GM12874 (cell line): ENCODE data around the gene BCL7B.

Experiments used
- TF ChIP-seq, protein P1 (sequence below): IDR thresholded peaks from 2 replicates; pipeline ENCODE4 v1.5.1; 2011; ENCODE audit warnings: low read depth, mild to moderate bottlenecking, control low read depth, low read length, moderate library complexity; ENCODE audit not compliant: insufficient read depth

BCL7B gene

DNA sequence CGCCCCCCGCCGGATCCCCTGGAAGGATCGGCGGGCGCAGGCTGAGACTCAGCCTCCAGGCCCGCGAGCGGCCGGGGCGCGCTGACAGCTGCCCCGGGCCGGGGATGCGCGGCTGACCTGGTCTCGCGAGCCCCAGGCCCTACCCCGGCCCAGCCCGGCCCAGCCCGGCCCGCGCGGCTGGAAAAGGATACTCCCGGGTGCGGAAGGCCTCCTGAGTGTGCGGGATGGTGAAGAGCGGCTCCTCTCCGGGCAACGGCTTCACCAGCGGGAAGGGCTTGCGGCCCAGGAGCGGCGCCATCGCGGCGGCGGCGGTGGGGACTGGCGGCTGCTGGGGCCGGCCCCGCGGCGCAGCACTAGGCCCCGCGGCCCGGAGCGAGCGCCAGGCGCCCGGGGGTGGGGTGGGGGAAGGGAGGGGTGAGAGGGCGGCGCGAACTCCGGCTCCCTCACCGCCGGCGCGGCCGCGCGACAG is 35.8 kb downstream of the BCL7B start:
- TF ChIP-seq, protein P1, sequence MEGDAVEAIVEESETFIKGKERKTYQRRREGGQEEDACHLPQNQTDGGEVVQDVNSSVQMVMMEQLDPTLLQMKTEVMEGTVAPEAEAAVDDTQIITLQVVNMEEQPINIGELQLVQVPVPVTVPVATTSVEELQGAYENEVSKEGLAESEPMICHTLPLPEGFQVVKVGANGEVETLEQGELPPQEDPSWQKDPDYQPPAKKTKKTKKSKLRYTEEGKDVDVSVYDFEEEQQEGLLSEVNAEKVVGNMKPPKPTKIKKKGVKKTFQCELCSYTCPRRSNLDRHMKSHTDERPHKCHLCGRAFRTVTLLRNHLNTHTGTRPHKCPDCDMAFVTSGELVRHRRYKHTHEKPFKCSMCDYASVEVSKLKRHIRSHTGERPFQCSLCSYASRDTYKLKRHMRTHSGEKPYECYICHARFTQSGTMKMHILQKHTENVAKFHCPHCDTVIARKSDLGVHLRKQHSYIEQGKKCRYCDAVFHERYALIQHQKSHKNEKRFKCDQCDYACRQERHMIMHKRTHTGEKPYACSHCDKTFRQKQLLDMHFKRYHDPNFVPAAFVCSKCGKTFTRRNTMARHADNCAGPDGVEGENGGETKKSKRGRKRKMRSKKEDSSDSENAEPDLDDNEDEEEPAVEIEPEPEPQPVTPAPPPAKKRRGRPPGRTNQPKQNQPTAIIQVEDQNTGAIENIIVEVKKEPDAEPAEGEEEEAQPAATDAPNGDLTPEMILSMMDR = no peak

- TF ChIP-seq, protein P1 = no peak
Measured at GRCh38 chr7:73520673-73521635, 36.5 kb downstream of the BCL7B start.

- TF ChIP-seq, protein P1 = no peak
Measured at GRCh38 chr7:73519867-73520672, 37.4 kb downstream of the BCL7B start.

- TF ChIP-seq, protein P1 = no peak
Measured at GRCh38 chr7:73518470-73518869, 39.0 kb downstream of the BCL7B start.

DNA sequence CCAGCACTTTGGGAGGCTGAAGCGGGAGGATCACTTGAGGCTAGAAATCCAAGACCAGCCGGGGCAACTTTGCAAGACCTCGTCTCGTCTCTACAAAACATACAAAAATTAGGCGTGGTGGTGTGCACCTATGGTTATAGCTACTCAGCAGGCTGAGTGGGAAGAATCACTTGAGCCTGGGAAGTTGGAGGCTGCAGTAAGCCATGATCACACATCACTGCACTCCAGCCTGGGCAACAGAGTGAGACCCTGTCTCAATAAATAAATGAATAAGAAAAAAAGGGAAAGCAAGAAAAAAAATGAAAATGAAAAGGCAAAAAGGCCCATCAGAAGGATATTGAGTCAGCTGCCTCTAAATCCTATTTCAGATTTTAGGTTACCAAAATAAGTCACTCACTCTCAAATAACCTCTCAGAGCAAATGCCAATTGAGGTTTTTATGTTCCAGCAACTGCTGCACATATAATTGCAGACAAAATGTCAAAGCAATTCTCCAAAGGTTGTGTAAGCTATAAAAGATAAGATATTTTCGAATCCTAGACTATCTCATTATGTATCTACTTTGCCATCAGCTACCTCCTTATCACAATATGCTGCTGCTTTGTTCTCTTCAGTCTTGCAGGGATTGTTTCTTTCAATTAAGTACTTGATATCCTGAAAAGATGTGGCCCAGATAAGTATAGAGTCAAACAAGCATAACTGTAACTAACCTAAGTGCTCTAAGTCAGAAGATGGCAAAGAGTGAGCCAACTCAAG is 40.1 kb downstream of the BCL7B start:
- TF ChIP-seq, protein P1 = no peak

DNA sequence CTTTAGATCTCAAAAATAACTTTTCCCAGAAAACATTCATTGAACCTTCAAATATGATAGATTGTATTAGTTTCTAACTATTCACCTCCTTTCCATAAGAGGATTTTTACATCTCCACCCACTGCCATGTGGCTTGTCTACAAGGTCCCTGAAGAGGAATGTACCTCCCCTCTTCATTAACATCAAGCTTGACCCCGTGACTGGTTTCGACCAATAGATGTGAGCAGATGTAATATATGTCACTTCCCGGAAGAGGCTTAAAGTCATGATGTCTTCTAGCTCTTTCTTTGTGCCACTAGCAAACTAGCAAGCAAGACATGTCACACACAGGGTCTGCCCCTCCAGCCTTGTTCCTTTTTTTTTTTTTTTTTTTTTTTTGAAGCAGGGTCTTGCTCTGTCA is 42.3 kb downstream of the BCL7B start:
- TF ChIP-seq, protein P1 = no peak
